H1 (cell line): Measurements from ENCODE around the gene AVL9. TPM values are rescaled to one million over a fixed set of nuclear protein-coding genes. Genes with fewer than 3 reads are reported as not detected.

Source experiments
- CTCF ChIA-PET: fragments of 300-600 bp; sonication (Branson Sonifier 250); formaldehyde crosslinking; loops from one replicate; lab custom pipeline; 2021; ENCODE audit not compliant: partially characterized antibody; lab: Charles Lee
- POLR2A ChIA-PET: fragments of 300-600 bp; sonication (Branson Sonifier 250); formaldehyde crosslinking; loops from one replicate; lab custom pipeline; 2021; ENCODE audit warnings: inconsistent platforms; ENCODE audit not compliant: partially characterized antibody; lab: Charles Lee
- DNase-seq, 2 experiments: peaks; one replicate each; pipeline versions ENCODE4 v3.0.0 to v3.0.0-alpha.2; 2010 to 2022; ENCODE audit warnings: low spot score in 2 of 2, low read depth in 1 of 2, mixed read lengths in 1 of 2
- FAIRE-seq: peaks from 2 replicates; lab custom pipeline; 2011; peaks lifted over from hg19 to GRCh38; lab: Jason Lieb, UNC
- H2AFZ ChIP-seq: 2 replicates; pipeline ENCODE4 v1.8.1; 2012; ENCODE audit warnings: low read length, inconsistent platforms
- H2AK5ac ChIP-seq: 2 replicates; pipeline ENCODE4 v1.6.1; 2013; ENCODE audit warnings: low read depth, low read length
- H2BK120ac ChIP-seq: replicated peaks from 2 replicates; pipeline ENCODE3; 2013; ENCODE audit warnings: low read depth, low read length, inconsistent platforms
- H2BK12ac ChIP-seq: 2 replicates; pipeline ENCODE4 v1.6.1; 2013; ENCODE audit warnings: low read depth, low read length
- H2BK15ac ChIP-seq: 2 replicates; pipeline ENCODE4 v1.6.1; 2013; ENCODE audit warnings: low read length
- H2BK20ac ChIP-seq: 2 replicates; pipeline ENCODE4 v1.6.1; 2013; ENCODE audit warnings: low read length
- H2BK5ac ChIP-seq: 2 replicates; pipeline ENCODE4 v1.6.1; 2013; ENCODE audit warnings: low read depth, low read length
- H3K14ac ChIP-seq: 2 replicates; pipeline ENCODE4 v1.6.1; 2013; ENCODE audit warnings: inconsistent platforms; ENCODE audit not compliant: insufficient read length
- H3K18ac ChIP-seq: 2 replicates; pipeline ENCODE4 v1.6.1; 2013; ENCODE audit warnings: low read length; ENCODE audit errors: extremely low read depth
- H3K23ac ChIP-seq: 2 replicates; pipeline ENCODE4 v1.6.1; 2013; ENCODE audit warnings: inconsistent platforms; ENCODE audit not compliant: insufficient read length
- H3K23me2 ChIP-seq: 2 replicates; pipeline ENCODE4 v1.6.1; 2013; ENCODE audit warnings: low read depth, low read length
- H3K27ac ChIP-seq: 2 replicates; pipeline ENCODE4 v1.6.1; 2011; ENCODE audit warnings: low read depth, low read length, inconsistent platforms
- H3K27me3 ChIP-seq, 4 experiments: replicated peaks in 1 of 4; 1 replicate in 1 of 4; 2 replicates in 3 of 4; pipeline versions ENCODE4 v1.6.1 to v1.8.1; 2011 to 2013; ENCODE audit warnings: low read length in 3 of 4, mild to moderate bottlenecking in 3 of 4, inconsistent platforms in 2 of 4, mixed read lengths in 2 of 4, moderate library complexity in 1 of 4; ENCODE audit not compliant: control insufficient read depth in 3 of 4, insufficient read depth in 3 of 4; ENCODE audit errors: extremely low read depth in 1 of 4
- H3K36me3 ChIP-seq, 4 experiments: 2 replicates each; pipeline versions ENCODE4 v1.6.1 to v1.8.1; 2011 to 2013; ENCODE audit warnings: mild to moderate bottlenecking in 4 of 4, low read length in 3 of 4, moderate library complexity in 2 of 4, control low read depth in 1 of 4, inconsistent platforms in 1 of 4; ENCODE audit not compliant: insufficient read depth in 4 of 4, control insufficient read depth in 2 of 4
- H3K4ac ChIP-seq: replicated peaks from 2 replicates; pipeline ENCODE3; 2013; ENCODE audit warnings: low read length, low read depth, mixed read lengths, inconsistent platforms; ENCODE audit not compliant: insufficient read length
- H3K4me1 ChIP-seq, 4 experiments: replicated peaks in 1 of 4; 1 replicate in 1 of 4; 2 replicates in 3 of 4; pipeline versions ENCODE4 v1.6.1 to v1.8.1; 2011 to 2013; ENCODE audit warnings: low read length in 3 of 4, inconsistent platforms in 2 of 4, mixed read lengths in 1 of 4; ENCODE audit not compliant: insufficient read depth in 4 of 4, control insufficient read depth in 3 of 4
- H3K4me2 ChIP-seq, 2 experiments: 2 replicates each; pipeline versions ENCODE4 v1.6.1 to v1.8.1; 2011 to 2013; ENCODE audit warnings: low read depth in 2 of 2, low read length in 2 of 2, control low read depth in 1 of 2, inconsistent platforms in 1 of 2, mild to moderate bottlenecking in 1 of 2; ENCODE audit not compliant: insufficient read depth in 1 of 2
- H3K4me3 ChIP-seq, 4 experiments: fragments of 200-600, 300-600 bp in 1 of 4; sonication (generic), shearing (Covaris generic), sonication (Bioruptor Twin) in 1 of 4; 2 replicates each; pipeline versions ENCODE4 v1.5.1 to v1.8.1; 2011 to 2016; ENCODE audit warnings: low read length in 4 of 4, low read depth in 3 of 4, control low read depth in 2 of 4, inconsistent platforms in 2 of 4, mild to moderate bottlenecking in 2 of 4, mixed read lengths in 1 of 4, moderate library complexity in 1 of 4; ENCODE audit not compliant: insufficient read depth in 2 of 4; ENCODE audit errors: extremely low read depth in 1 of 4
- H3K56ac ChIP-seq: replicated peaks from 2 replicates; pipeline ENCODE3; 2013; ENCODE audit warnings: low read depth, mild to moderate bottlenecking, mixed read lengths, low read length, inconsistent platforms; ENCODE audit not compliant: insufficient read length
- H3K79me1 ChIP-seq: 2 replicates; pipeline ENCODE4 v1.6.1; 2013; ENCODE audit warnings: low read depth, low read length, control low read depth
- H3K79me2 ChIP-seq, 2 experiments: 2 replicates each; pipeline versions ENCODE4 v1.6.1 to v1.8.1; 2012 to 2013; ENCODE audit warnings: low read length in 2 of 2, mild to moderate bottlenecking in 2 of 2, inconsistent platforms in 1 of 2; ENCODE audit not compliant: insufficient read depth in 2 of 2, control insufficient read depth in 1 of 2
- H3K9ac ChIP-seq, 4 experiments: replicated peaks in 1 of 4; 1 replicate in 1 of 4; 2 replicates in 3 of 4; pipeline versions ENCODE4 v1.6.1 to v1.8.1; 2011 to 2013; ENCODE audit warnings: low read depth in 3 of 4, low read length in 3 of 4, control low read depth in 2 of 4, mild to moderate bottlenecking in 2 of 4, moderate library complexity in 2 of 4, inconsistent platforms in 1 of 4; ENCODE audit errors: extremely low read depth in 1 of 4
- H3K9me3 ChIP-seq, 2 experiments: 2 replicates each; pipeline versions ENCODE4 v1.6.1 to v1.8.1; 2012 to 2013; ENCODE audit warnings: mild to moderate bottlenecking in 2 of 2, moderate library complexity in 2 of 2, control low read depth in 1 of 2, inconsistent platforms in 1 of 2, low read depth in 1 of 2, low read length in 1 of 2, mixed read lengths in 1 of 2; ENCODE audit not compliant: insufficient read depth in 2 of 2
- H4K20me1 ChIP-seq, 2 experiments: replicated peaks in 1 of 2; 2 replicates each; pipeline versions ENCODE3 to v1.8.1; 2011 to 2013; ENCODE audit warnings: inconsistent platforms in 2 of 2, low read length in 2 of 2, mild to moderate bottlenecking in 1 of 2; ENCODE audit not compliant: insufficient read depth in 2 of 2, control insufficient read depth in 1 of 2
- H4K5ac ChIP-seq: 2 replicates; pipeline ENCODE4 v1.6.1; 2013; ENCODE audit warnings: low read length, low read depth, mixed read lengths, inconsistent platforms; ENCODE audit not compliant: insufficient read length
- H4K8ac ChIP-seq: 2 replicates; pipeline ENCODE4 v1.8.0; 2013; ENCODE audit warnings: mild to moderate bottlenecking, moderate library complexity, low read length, inconsistent platforms; ENCODE audit not compliant: insufficient read depth; ENCODE audit errors: extremely low read depth
- H4K91ac ChIP-seq: replicated peaks from 2 replicates; pipeline ENCODE3; 2013; ENCODE audit warnings: low read length, mixed read lengths, inconsistent platforms; ENCODE audit not compliant: insufficient read length
- CBX5 ChIP-seq: fragments of 300-800, 300-1000 bp; sonication (generic); IDR thresholded peaks from 2 replicates; pipeline ENCODE4 v1.7.1; 2016; ENCODE audit warnings: antibody characterized with exemption, low read length, low read depth
- EZH2 ChIP-seq: fragments of 200-600 bp; sonication (generic); IDR thresholded peaks from 2 replicates; pipeline ENCODE4 v1.7.1; 2012; ENCODE audit warnings: low read depth, mild to moderate bottlenecking, moderate library complexity, low read length, inconsistent platforms; ENCODE audit not compliant: severe bottlenecking
- RXRA ChIP-seq: IDR thresholded peaks from 2 replicates; pipeline ENCODE4 v1.6.1; 2011; ENCODE audit warnings: low read depth, mild to moderate bottlenecking, low read length, moderate library complexity; ENCODE audit not compliant: insufficient read depth
- SIRT6 ChIP-seq: IDR thresholded peaks from one replicate; pipeline ENCODE4 v1.7.1; 2012; ENCODE audit warnings: low read length, inconsistent platforms
- TAF1 ChIP-seq: IDR thresholded peaks from 2 replicates; pipeline ENCODE4 v1.6.1; 2011; ENCODE audit warnings: mild to moderate bottlenecking, low read depth, low read length
- TEAD4 ChIP-seq: IDR thresholded peaks from 2 replicates; pipeline ENCODE4 v1.6.1; 2012; ENCODE audit warnings: low read depth, low read length, inconsistent platforms, mixed read lengths
- WGBS, 2 experiments: shearing (Covaris generic) in 1 of 2; methylation state at CpG; one replicate each; pipeline versions ENCODE4 v1.1.6 to v1.1.7; 2013 to 2015; ENCODE audit warnings: low lambda C conversion rate in 2 of 2, mixed read lengths in 2 of 2, inconsistent platforms in 1 of 2, low coverage in 1 of 2, missing lambda C conversion rate in 1 of 2; ENCODE audit not compliant: insufficient replicate concordance in 2 of 2, insufficient coverage in 1 of 2, insufficient read length in 1 of 2; ENCODE audit errors: extremely low coverage in 1 of 2, missing lambda C conversion rate in 1 of 2; 5-methylcytosine and 5-hydroxymethylcytosine counted together
- polyA plus RNA-seq, 7 experiments: library from polyadenylated mRNA; depleted of rRNA in 3 of 7; stranded (reverse) in 5 of 7; unstranded in 2 of 7; fragments of >200 nt in 5 of 7; fragments of 200-250 nt in 2 of 7; gene quantifications; 1 replicate in 5 of 7; 2 replicates in 1 of 7; 4 replicates in 1 of 7; pipeline versions ENCODE4 v1.2.1 to v1.2.3, GENCODE V29; 2011 to 2013; ENCODE audit warnings: missing spikeins in 2 of 7, mixed read lengths in 2 of 7
- total RNA-seq: library from RNA; stranded (reverse); fragmentation: NEBNext Ultra II Directional; extraction: Animal tissue kit (Norgen Biotek cat#: 25700); gene quantifications from 2 replicates; pipeline ENCODE4 v1.2.1, GENCODE V29; 2021

The AVL9 gene
- total and polyA plus RNA-seq, 2 of the 8 experiments (the other 6 are each of a cell fraction or from before 2014, with no cell fraction given) = 15.5 to 42.1 TPM

GRCh38 chr7:32577421-32577820 is 82.1 kb downstream of the AVL9 start:
- H2BK15ac ChIP-seq = no peak overlapping the region
- no peak overlapping the region for H2AK5ac ChIP-seq
- no peaks in the 10 kb centered on the region for H4K20me1 ChIP-seq
- H3K18ac ChIP-seq = no peak overlapping the region
- no peak overlapping the region for H2AFZ ChIP-seq
- no peak overlapping the region for H3K23ac ChIP-seq
- FAIRE-seq (no peak), DNase-seq (no peak)
- no peaks in the 10 kb centered on the region for H3K23me2 ChIP-seq
- H3K27me3 ChIP-seq = no peaks in the 10 kb centered on the region
- no peaks in the 10 kb centered on the region for H3K79me2 ChIP-seq
- no peak overlapping the region for H4K5ac ChIP-seq
- no peaks in the 10 kb centered on the region for H3K4me1 ChIP-seq
- no peak overlapping the region for H3K56ac ChIP-seq
- H3K4me2 ChIP-seq = no peak overlapping the region
- 89% methylated on average over 2 of the region's 2 CpGs; no CpG with 5 or more reads in 1 of the 2 experiments for WGBS, 2 experiments
- no peak overlapping the region for H2BK12ac ChIP-seq
- H3K4me3 ChIP-seq = no peak overlapping the region
- H3K9me3 ChIP-seq = no peaks in the 10 kb centered on the region
- no peak overlapping the region for H3K14ac ChIP-seq
- H3K27ac ChIP-seq = no peak overlapping the region
- peaks cover 8 to 70% (median 53%) of the 10 kb centered on the region in 4 experiments for H3K36me3 ChIP-seq
- no peak overlapping the region for H3K9ac ChIP-seq
- no peak overlapping the region for H4K8ac ChIP-seq
- no peaks in the 10 kb centered on the region for H3K79me1 ChIP-seq
- H2BK20ac ChIP-seq = no peak overlapping the region
- no peak overlapping the region for H2BK120ac ChIP-seq
- ChIA-PET CTCF (no interaction called here), POLR2A (no interaction called here)
- H3K4ac ChIP-seq = no peak overlapping the region
- no peak overlapping the region for H2BK5ac ChIP-seq
- H4K91ac ChIP-seq = no peak overlapping the region
- TF ChIP-seq TEAD4 (no peak), CBX5 (no peak), RXRA (no peak), TAF1 (no peak), SIRT6 (no peak), EZH2 (no peak)
